ENCODE data around the gene CWC27.

DNA sequence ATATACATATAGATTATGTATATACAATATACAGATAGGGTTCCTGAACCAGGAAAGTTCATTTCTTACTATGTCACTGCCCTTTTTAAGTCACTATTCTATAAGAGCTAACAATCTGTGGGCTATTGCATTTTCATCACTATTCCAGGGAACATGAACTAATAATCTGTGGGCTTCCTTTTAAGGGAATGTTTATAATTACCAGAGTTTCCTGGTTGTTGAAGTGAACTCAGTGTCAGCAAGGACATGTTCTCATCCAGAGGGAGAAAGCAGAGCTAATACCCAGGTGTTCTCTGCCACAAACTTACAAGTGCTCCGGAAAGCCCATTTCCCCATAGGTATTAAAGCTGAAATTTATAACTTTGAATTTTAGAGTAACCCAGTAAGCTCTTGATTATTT, 69.6 kb downstream of the CWC27 start:
- TF ChIP-seq POLR2A (IDR thresholded peaks at IDR 0.05) = no peak
- TF ChIP-seq, protein P1, sequence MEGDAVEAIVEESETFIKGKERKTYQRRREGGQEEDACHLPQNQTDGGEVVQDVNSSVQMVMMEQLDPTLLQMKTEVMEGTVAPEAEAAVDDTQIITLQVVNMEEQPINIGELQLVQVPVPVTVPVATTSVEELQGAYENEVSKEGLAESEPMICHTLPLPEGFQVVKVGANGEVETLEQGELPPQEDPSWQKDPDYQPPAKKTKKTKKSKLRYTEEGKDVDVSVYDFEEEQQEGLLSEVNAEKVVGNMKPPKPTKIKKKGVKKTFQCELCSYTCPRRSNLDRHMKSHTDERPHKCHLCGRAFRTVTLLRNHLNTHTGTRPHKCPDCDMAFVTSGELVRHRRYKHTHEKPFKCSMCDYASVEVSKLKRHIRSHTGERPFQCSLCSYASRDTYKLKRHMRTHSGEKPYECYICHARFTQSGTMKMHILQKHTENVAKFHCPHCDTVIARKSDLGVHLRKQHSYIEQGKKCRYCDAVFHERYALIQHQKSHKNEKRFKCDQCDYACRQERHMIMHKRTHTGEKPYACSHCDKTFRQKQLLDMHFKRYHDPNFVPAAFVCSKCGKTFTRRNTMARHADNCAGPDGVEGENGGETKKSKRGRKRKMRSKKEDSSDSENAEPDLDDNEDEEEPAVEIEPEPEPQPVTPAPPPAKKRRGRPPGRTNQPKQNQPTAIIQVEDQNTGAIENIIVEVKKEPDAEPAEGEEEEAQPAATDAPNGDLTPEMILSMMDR (IDR thresholded peaks at IDR 0.05) = no peak
- no peak for TF ChIP-seq POLR2AphosphoS5 (IDR thresholded peaks at IDR 0.05; ENCODE audit: insufficient read depth in 1 of 2, low read depth in 1 of 2)

All from vagina (tissue), 2 donors.